Uterus (tissue), 2 donors: ENCODE data around the gene PI16.

Experiments used
- CTCF ChIP-seq, 4 experiments: fragments of 200-600 bp in 2 of 4; fragments of 450-650 bp in 2 of 4; sonication (generic) in 2 of 4; IDR thresholded peaks; one replicate each; pipeline ENCODE4 v1.5.1; 2016 to 2019; ENCODE audit warnings: antibody characterized with exemption in 4 of 4, mild to moderate bottlenecking in 2 of 4, moderate library complexity in 1 of 4
- POLR2A ChIP-seq, 2 donors: fragments of 450-650 bp; IDR thresholded peaks; one replicate each; pipeline ENCODE4 v1.6.1; 2016; ENCODE audit warnings: antibody characterized with exemption in 2 of 2, mild to moderate bottlenecking in 1 of 2, moderate library complexity in 1 of 2

DNA sequence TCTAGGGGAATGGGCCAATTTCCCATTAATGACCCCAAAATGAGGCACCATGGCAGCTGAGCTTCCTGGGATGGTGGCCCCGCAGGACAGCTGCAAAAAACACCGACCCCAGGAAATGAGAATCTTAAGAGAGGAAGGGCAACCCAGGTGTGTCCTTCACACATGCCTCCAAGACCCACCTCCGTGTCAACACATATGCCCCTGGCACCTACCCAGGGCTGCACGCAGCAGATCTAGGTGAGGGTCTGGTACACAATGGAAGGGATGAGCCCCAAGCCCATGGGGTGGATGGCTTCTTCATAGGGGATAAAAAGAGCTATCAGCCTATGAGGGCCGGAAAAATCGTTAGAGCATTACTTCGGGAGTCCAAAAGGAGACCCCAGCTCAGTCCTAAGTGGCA is 22.0 kb downstream of the PI16 start:
- TF ChIP-seq CTCF (IDR thresholded peaks at IDR 0.05), result no peak
- TF ChIP-seq POLR2A (IDR thresholded peaks at IDR 0.05), result no peak
